GM12878 (cell line): ENCODE results near the gene CMTM4. TPM values are rescaled to one million over a fixed set of nuclear protein-coding genes. Genes with fewer than 3 reads are reported as not detected.

Experiments used
- ATAC-seq: fragments of 200-7000 bp; cut with Tn5 transposase; 3 replicates; pipeline ENCODE4 v1.9.1; 2020; ENCODE audit warnings: mild to moderate bottlenecking, moderate library complexity
- BruUV-seq: library from RNA; stranded (reverse); fragments of 400-500 nt; replicated peaks from 2 replicates; lab custom pipeline; 2021; lab: Mats Ljungman, UMichigan
- CTCF ChIA-PET: fragments of 300-600 bp; sonication (Branson Sonifier 250); formaldehyde crosslinking; extraction: SDS; loops from one replicate; lab custom pipeline; 2021; ENCODE audit warnings: inconsistent platforms; lab: Yijun Ruan, JAX
- POLR2A ChIA-PET: fragments of 350-600 bp; formaldehyde crosslinking; extraction: SDS; loops from one replicate; lab custom pipeline; 2021; ENCODE audit warnings: inconsistent platforms; lab: Charles Lee
- RAD21 ChIA-PET: fragments of 300-600 bp; sonication (Branson Sonifier 250); formaldehyde crosslinking; loops from one replicate; lab custom pipeline; 2023; ENCODE audit warnings: antibody characterized with exemption; ENCODE audit not compliant: unreplicated experiment; lab: Charles Lee
- SMC1A ChIA-PET: fragments of 300-600 bp; sonication (Branson Sonifier 250); formaldehyde crosslinking; loops from one replicate; lab custom pipeline; 2023; ENCODE audit not compliant: unreplicated experiment, uncharacterized antibody; lab: Charles Lee
- DNase-seq: peaks from one replicate; pipeline ENCODE4 v3.0.0-alpha.2; 2011; ENCODE audit warnings: low read depth, low spot score
- FAIRE-seq: peaks from 3 replicates; lab custom pipeline; 2011; peaks lifted over from hg19 to GRCh38; lab: Jason Lieb, UNC
- H2AFZ ChIP-seq: 2 replicates; pipeline ENCODE4 v1.6.0; 2011; ENCODE audit warnings: low read depth, low read length, control low read depth; ENCODE audit not compliant: control insufficient read depth
- H3K27ac ChIP-seq: 2 replicates; pipeline ENCODE4 v1.5.1; 2011; ENCODE audit warnings: control low read depth; ENCODE audit not compliant: control insufficient read depth, insufficient read depth
- H3K27me3 ChIP-seq, 2 experiments: replicated peaks in 1 of 2; 2 replicates each; pipeline versions ENCODE4 v1.6.0 to v1.6.1; 2011; ENCODE audit warnings: low read length in 1 of 2; ENCODE audit not compliant: control insufficient read depth in 2 of 2, insufficient read depth in 2 of 2
- H3K36me3 ChIP-seq, 2 experiments: 2 replicates each; pipeline ENCODE4 v1.5.1; 2011; ENCODE audit warnings: low read length in 1 of 2; ENCODE audit not compliant: control insufficient read depth in 2 of 2, insufficient read depth in 2 of 2
- H3K4me1 ChIP-seq: 2 replicates; pipeline ENCODE4 v1.6.1; 2011; ENCODE audit warnings: mild to moderate bottlenecking, low read length, moderate library complexity, mixed read lengths; ENCODE audit not compliant: control insufficient read depth, insufficient read depth
- H3K4me2 ChIP-seq: 2 replicates; pipeline ENCODE4 v1.6.0; 2011; ENCODE audit warnings: control low read depth; ENCODE audit not compliant: control insufficient read depth, insufficient read depth
- H3K4me3 ChIP-seq: fragments of 200-600 bp; sonication (generic); 2 replicates; pipeline ENCODE4 v1.5.1; 2016
- H3K79me2 ChIP-seq: 2 replicates; pipeline ENCODE4 v1.6.0; 2011; ENCODE audit warnings: low read length; ENCODE audit not compliant: control insufficient read depth, insufficient read depth
- H3K9ac ChIP-seq: 2 replicates; pipeline ENCODE4 v1.8.0; 2011; ENCODE audit warnings: low read length, control low read depth, mixed read lengths; ENCODE audit not compliant: control insufficient read depth, insufficient read depth
- H3K9me3 ChIP-seq: replicated peaks from 3 replicates; pipeline ENCODE4 v1.5.1; 2011; ENCODE audit warnings: mild to moderate bottlenecking, low read length; ENCODE audit not compliant: control insufficient read depth, insufficient read depth
- H4K20me1 ChIP-seq: 2 replicates; pipeline ENCODE4 v1.6.0; 2011; ENCODE audit not compliant: control insufficient read depth, insufficient read depth
- KAT2A ChIP-seq: conservative IDR thresholded peaks from 2 replicates; pipeline ENCODE4 v1.6.1; 2011; ENCODE audit warnings: low read depth, low read length; ENCODE audit not compliant: control insufficient read depth
- ZZZ3 ChIP-seq: IDR thresholded peaks from 2 replicates; pipeline ENCODE4 v1.6.1; 2011; ENCODE audit warnings: low read depth; ENCODE audit not compliant: control insufficient read depth, insufficient read length
- WGBS: methylation state at CpG from one replicate; pipeline ENCODE4 v1.1.6; 2016; ENCODE audit warnings: low lambda C conversion rate; ENCODE audit not compliant: insufficient replicate concordance, insufficient coverage; ENCODE audit errors: missing lambda C conversion rate; 5-methylcytosine and 5-hydroxymethylcytosine counted together
- in situ Hi-C: fragments of 300-500 bp; cut with MboI; formaldehyde crosslinking; loops from 9 replicates; pipeline ENCODE4 v1.14.3; 2018; ENCODE audit warnings: mixed read lengths
- intact Hi-C: fragments of 100-400 bp; cut with micrococcal nuclease; formaldehyde crosslinking; loops from one replicate; pipeline ENCODE4 v1.14.2; 2022; ENCODE audit not compliant: unreplicated experiment
- polyA plus RNA-seq, 11 experiments: library from polyadenylated mRNA; depleted of rRNA in 4 of 11; unstranded in 6 of 11; stranded (reverse) in 5 of 11; fragments of >200 nt; fragmentation: Nextera tagmentation in 4 of 11; fragmentation: Illumina TruSeq in 1 of 11; extraction: Ambion mirVana in 4 of 11; extraction: Trizol in 1 of 11; gene quantifications; 1 replicate in 1 of 11; 2 replicates in 10 of 11; pipeline versions ENCODE4 v1.2.1 to v1.2.3, GENCODE V29; 2011 to 2016; ENCODE audit warnings: inconsistent platforms in 2 of 11, missing spikeins in 2 of 11, low read depth in 1 of 11
- total RNA-seq, 4 experiments: library from RNA; depleted of rRNA in 3 of 4; stranded (reverse); fragments of >200 nt in 3 of 4; fragmentation: Illumina TruSeq in 1 of 4; extraction: Trizol in 1 of 4; gene quantifications; 2 replicates each; pipeline versions ENCODE4 v1.2.1 to v1.2.3, GENCODE V29; 2013 to 2021
- TF ChIP-seq, protein P1 (sequence below): fragments of 450-650 bp; IDR thresholded peaks from 2 replicates; pipeline ENCODE4 v1.6.1; 2017; ENCODE audit warnings: low read depth, mild to moderate bottlenecking, moderate library complexity
- TF ChIP-seq, protein P2 (sequence below): fragments of 450-650 bp; IDR thresholded peaks from 2 replicates; pipeline ENCODE4 v1.6.1; 2016; ENCODE audit warnings: mild to moderate bottlenecking, moderate library complexity, borderline replicate concordance

CMTM4 gene
- total and polyA plus RNA-seq, 10 of the 15 experiments (the other 5 are each of a cell fraction or from before 2014, with no cell fraction given) = 0.02 to 0.43 (median 0.15) TPM; not detected in 2

DNA sequence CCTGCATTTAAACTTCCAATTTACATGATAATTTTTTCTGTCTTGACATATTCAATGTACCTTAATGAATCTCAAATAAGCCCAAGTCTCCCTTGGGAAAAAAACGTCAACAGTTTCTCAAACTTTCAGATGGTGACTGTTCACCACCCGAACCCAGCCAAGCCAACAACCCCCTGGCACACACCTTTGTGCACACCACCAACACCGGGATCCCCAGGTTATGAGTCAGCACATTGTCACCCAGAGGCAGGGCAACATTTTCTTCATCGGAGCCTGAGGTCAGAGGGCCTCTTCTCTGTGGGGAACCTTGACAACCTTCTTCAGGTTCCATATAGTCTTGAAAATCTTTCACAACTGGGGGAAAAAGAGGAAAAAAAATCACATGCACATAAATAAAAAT lies 39.3 kb upstream of the CMTM4 start:
- no peak for DNase-seq
- WGBS = 39% methylated on average over 4 of the region's 4 CpGs
- Histone ChIP-seq H3K4me3 (no peak overlapping the region), H3K4me1 (no peaks in the 10 kb centered on the region), H3K27ac (no peak overlapping the region), H3K79me2 (peaks cover 3% of the 10 kb centered on the region; the same call in 1 of the 2 replicates), H4K20me1 (no peaks in the 10 kb centered on the region; the same call in 1 of the 2 replicates)
- ChIA-PET POLR2A (no interaction called here), RAD21 (interaction anchor here (0.6 to 1.0 kb wide), 2 partner anchors 10 to 132 kb away, joined by 3 to 4 read pairs; no protein-coding TSS in a partner anchor)
- intact Hi-C loops = no loop called here
- BruUV-seq = no TSS peak
- no peak for FAIRE-seq
- in situ Hi-C loops = loop anchor here (5.0 kb wide), 1 partner anchor 329 kb away; no protein-coding TSS in a partner anchor
- TF ChIP-seq ZZZ3 = no peak
- TF ChIP-seq, protein P1, sequence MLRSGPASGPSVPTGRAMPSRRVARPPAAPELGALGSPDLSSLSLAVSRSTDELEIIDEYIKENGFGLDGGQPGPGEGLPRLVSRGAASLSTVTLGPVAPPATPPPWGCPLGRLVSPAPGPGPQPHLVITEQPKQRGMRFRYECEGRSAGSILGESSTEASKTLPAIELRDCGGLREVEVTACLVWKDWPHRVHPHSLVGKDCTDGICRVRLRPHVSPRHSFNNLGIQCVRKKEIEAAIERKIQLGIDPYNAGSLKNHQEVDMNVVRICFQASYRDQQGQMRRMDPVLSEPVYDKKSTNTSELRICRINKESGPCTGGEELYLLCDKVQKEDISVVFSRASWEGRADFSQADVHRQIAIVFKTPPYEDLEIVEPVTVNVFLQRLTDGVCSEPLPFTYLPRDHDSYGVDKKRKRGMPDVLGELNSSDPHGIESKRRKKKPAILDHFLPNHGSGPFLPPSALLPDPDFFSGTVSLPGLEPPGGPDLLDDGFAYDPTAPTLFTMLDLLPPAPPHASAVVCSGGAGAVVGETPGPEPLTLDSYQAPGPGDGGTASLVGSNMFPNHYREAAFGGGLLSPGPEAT = no peak
- TF ChIP-seq KAT2A = no peak
- TF ChIP-seq, protein P2, sequence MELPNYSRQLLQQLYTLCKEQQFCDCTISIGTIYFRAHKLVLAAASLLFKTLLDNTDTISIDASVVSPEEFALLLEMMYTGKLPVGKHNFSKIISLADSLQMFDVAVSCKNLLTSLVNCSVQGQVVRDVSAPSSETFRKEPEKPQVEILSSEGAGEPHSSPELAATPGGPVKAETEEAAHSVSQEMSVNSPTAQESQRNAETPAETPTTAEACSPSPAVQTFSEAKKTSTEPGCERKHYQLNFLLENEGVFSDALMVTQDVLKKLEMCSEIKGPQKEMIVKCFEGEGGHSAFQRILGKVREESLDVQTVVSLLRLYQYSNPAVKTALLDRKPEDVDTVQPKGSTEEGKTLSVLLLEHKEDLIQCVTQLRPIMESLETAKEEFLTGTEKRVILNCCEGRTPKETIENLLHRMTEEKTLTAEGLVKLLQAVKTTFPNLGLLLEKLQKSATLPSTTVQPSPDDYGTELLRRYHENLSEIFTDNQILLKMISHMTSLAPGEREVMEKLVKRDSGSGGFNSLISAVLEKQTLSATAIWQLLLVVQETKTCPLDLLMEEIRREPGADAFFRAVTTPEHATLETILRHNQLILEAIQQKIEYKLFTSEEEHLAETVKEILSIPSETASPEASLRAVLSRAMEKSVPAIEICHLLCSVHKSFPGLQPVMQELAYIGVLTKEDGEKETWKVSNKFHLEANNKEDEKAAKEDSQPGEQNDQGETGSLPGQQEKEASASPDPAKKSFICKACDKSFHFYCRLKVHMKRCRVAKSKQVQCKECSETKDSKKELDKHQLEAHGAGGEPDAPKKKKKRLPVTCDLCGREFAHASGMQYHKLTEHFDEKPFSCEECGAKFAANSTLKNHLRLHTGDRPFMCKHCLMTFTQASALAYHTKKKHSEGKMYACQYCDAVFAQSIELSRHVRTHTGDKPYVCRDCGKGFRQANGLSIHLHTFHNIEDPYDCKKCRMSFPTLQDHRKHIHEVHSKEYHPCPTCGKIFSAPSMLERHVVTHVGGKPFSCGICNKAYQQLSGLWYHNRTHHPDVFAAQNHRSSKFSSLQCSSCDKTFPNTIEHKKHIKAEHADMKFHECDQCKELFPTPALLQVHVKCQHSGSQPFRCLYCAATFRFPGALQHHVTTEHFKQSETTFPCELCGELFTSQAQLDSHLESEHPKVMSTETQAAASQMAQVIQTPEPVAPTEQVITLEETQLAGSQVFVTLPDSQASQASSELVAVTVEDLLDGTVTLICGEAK = no peak
- TF ChIP-seq, all 136 proteins: peak for 0
- no peak for ATAC-seq
- Histone ChIP-seq H3K27me3 (no peaks in the 10 kb centered on the region), H3K9me3 (no peaks in the 10 kb centered on the region), H2AFZ (no peak overlapping the region), H3K9ac (no peak overlapping the region), H3K4me2 (no peak overlapping the region), H3K36me3 (peaks cover 20 to 40% of the 10 kb centered on the region in 2 experiments)
- ChIA-PET CTCF (interaction anchor here (1.0 to 8.5 kb wide), 7 partner anchors 9 to 137 kb away, joined by 4 to 76 read pairs (median 5); partner anchors contain the start of genes DYNC1LI2 and NAE1), SMC1A (no interaction called here)
